H9 (cell line): ENCODE results near the gene NUP210. TPM values are rescaled to one million over a fixed set of nuclear protein-coding genes. Genes with fewer than 3 reads are reported as not detected.

ENCODE experiments used
- DNase-seq: peaks from one replicate; pipeline ENCODE4 v3.0.0-alpha.2; 2017
- H2AFZ ChIP-seq: one replicate; pipeline ENCODE4 v1.6.1; 2013; ENCODE audit warnings: mild to moderate bottlenecking, low read length, control low read depth, moderate library complexity
- H2AK5ac ChIP-seq: 2 replicates; pipeline ENCODE4 v1.6.1; 2013; ENCODE audit warnings: low read length, control low read depth, mixed read lengths; ENCODE audit not compliant: insufficient read length
- H2BK120ac ChIP-seq: one replicate; pipeline ENCODE4 v1.6.1; 2013; ENCODE audit warnings: low read depth, mild to moderate bottlenecking, low read length, control low read depth, inconsistent platforms; ENCODE audit not compliant: poor library complexity, severe bottlenecking
- H2BK12ac ChIP-seq: 2 replicates; pipeline ENCODE4 v1.6.1; 2013; ENCODE audit warnings: low read length, control low read depth, mixed read lengths, low read depth; ENCODE audit not compliant: insufficient read length
- H2BK15ac ChIP-seq: 2 replicates; pipeline ENCODE4 v1.6.1; 2013; ENCODE audit warnings: low read depth, low read length, control low read depth
- H2BK20ac ChIP-seq: one replicate; pipeline ENCODE4 v1.6.1; 2013; ENCODE audit warnings: low read depth, mild to moderate bottlenecking, low read length, control low read depth, inconsistent platforms; ENCODE audit not compliant: poor library complexity, severe bottlenecking
- H2BK5ac ChIP-seq: 2 replicates; pipeline ENCODE4 v1.6.1; 2013; ENCODE audit warnings: low read length, control low read depth, mixed read lengths; ENCODE audit not compliant: insufficient read length
- H3K14ac ChIP-seq: 2 replicates; pipeline ENCODE4 v1.6.1; 2013; ENCODE audit warnings: low read length, control low read depth; ENCODE audit not compliant: insufficient read depth
- H3K18ac ChIP-seq: 2 replicates; pipeline ENCODE4 v1.6.1; 2013; ENCODE audit warnings: low read depth, mild to moderate bottlenecking, mixed read lengths, low read length, control low read depth; ENCODE audit not compliant: insufficient read length
- H3K23ac ChIP-seq: 2 replicates; pipeline ENCODE4 v1.6.1; 2013; ENCODE audit warnings: low read length, control low read depth, mixed read lengths, low read depth; ENCODE audit not compliant: insufficient read length
- H3K23me2 ChIP-seq: 2 replicates; pipeline ENCODE4 v1.6.1; 2013; ENCODE audit warnings: low read depth, mild to moderate bottlenecking, mixed read lengths, low read length, control low read depth; ENCODE audit not compliant: insufficient read length, poor library complexity, severe bottlenecking
- H3K27ac ChIP-seq: 2 replicates; pipeline ENCODE4 v1.5.1; 2013; ENCODE audit warnings: low read length, control low read depth, mixed read lengths, low read depth; ENCODE audit not compliant: insufficient read length
- H3K27me3 ChIP-seq: 2 replicates; pipeline ENCODE4 v1.6.1; 2013; ENCODE audit warnings: low read length, control low read depth, inconsistent platforms; ENCODE audit not compliant: insufficient read depth
- H3K4ac ChIP-seq: 2 replicates; pipeline ENCODE4 v1.6.1; 2013; ENCODE audit warnings: low read depth, mild to moderate bottlenecking, control low read depth, inconsistent platforms, low read length, moderate library complexity
- H3K4me1 ChIP-seq: 2 replicates; pipeline ENCODE4 v1.6.1; 2013; ENCODE audit warnings: low read length, control low read depth, inconsistent platforms; ENCODE audit not compliant: insufficient read depth
- H3K4me2 ChIP-seq: 2 replicates; pipeline ENCODE4 v1.6.1; 2013; ENCODE audit warnings: low read length, control low read depth, mixed read lengths; ENCODE audit not compliant: insufficient read length, insufficient read depth
- H3K56ac ChIP-seq: 2 replicates; pipeline ENCODE4 v1.6.1; 2013; ENCODE audit warnings: low read depth, mild to moderate bottlenecking, mixed read lengths, low read length, control low read depth; ENCODE audit not compliant: insufficient read length
- H3K79me1 ChIP-seq: 2 replicates; pipeline ENCODE4 v1.6.1; 2013; ENCODE audit warnings: low read depth, mild to moderate bottlenecking, moderate library complexity, low read length, control low read depth, inconsistent platforms; ENCODE audit not compliant: insufficient read depth, poor library complexity, severe bottlenecking
- H3K79me2 ChIP-seq: 2 replicates; pipeline ENCODE4 v1.6.1; 2013; ENCODE audit warnings: low read length, control low read depth, inconsistent platforms; ENCODE audit not compliant: insufficient read depth
- H3K9ac ChIP-seq: 2 replicates; pipeline ENCODE4 v1.6.1; 2013; ENCODE audit warnings: low read length, control low read depth, mixed read lengths; ENCODE audit not compliant: insufficient read length; ENCODE audit errors: extremely low read depth
- H3K9me3 ChIP-seq: one replicate; pipeline ENCODE4 v1.6.1; 2013; ENCODE audit warnings: low read depth, low read length, inconsistent platforms; ENCODE audit not compliant: control insufficient read depth
- H3T11ph ChIP-seq: one replicate; pipeline ENCODE4 v1.6.1; 2013; ENCODE audit warnings: mild to moderate bottlenecking, low read length, control low read depth, inconsistent platforms
- H4K20me1 ChIP-seq: one replicate; pipeline ENCODE4 v1.6.1; 2013; ENCODE audit not compliant: control insufficient read depth, insufficient read length, insufficient read depth
- H4K5ac ChIP-seq: 2 replicates; pipeline ENCODE4 v1.6.1; 2013; ENCODE audit warnings: low read depth, mild to moderate bottlenecking, mixed read lengths, low read length, control low read depth; ENCODE audit not compliant: insufficient read length
- H4K8ac ChIP-seq: replicated peaks from 2 replicates; pipeline ENCODE4 v1.6.1; 2013; ENCODE audit warnings: low read length, control low read depth, mixed read lengths, low read depth; ENCODE audit not compliant: insufficient read length
- H4K91ac ChIP-seq: 2 replicates; pipeline ENCODE4 v1.6.1; 2013; ENCODE audit warnings: low read depth, mild to moderate bottlenecking, moderate library complexity, mixed read lengths, low read length, control low read depth; ENCODE audit not compliant: insufficient read length
- H3K27ac Mint-ChIP-seq, 3 experiments: 2 replicates in 2 of 3; 3 replicates in 1 of 3; pipeline ENCODE4 v1.8.0; 2020 to 2021; ENCODE audit warnings: mixed read lengths in 3 of 3, mild to moderate bottlenecking in 1 of 3, moderate library complexity in 1 of 3
- H3K27me3 Mint-ChIP-seq: 2 replicates; pipeline ENCODE4 v1.8.0; 2021; ENCODE audit warnings: low read depth, mild to moderate bottlenecking, moderate library complexity, mixed read lengths
- H3K36me3 Mint-ChIP-seq, 3 experiments: 2 replicates in 2 of 3; 3 replicates in 1 of 3; pipeline ENCODE4 v1.8.0; 2020 to 2021; ENCODE audit warnings: low read depth in 3 of 3, mixed read lengths in 3 of 3; ENCODE audit not compliant: insufficient read depth in 1 of 3
- H3K4me1 Mint-ChIP-seq, 2 experiments: 2 replicates each; pipeline ENCODE4 v1.8.0; 2020; ENCODE audit warnings: mixed read lengths in 2 of 2
- H3K4me3 Mint-ChIP-seq, 2 experiments: 2 replicates in 1 of 2; 3 replicates in 1 of 2; pipeline ENCODE4 v1.8.0; 2020 to 2021; ENCODE audit warnings: mild to moderate bottlenecking in 2 of 2, mixed read lengths in 2 of 2, moderate library complexity in 1 of 2
- H3K9me3 Mint-ChIP-seq, 2 experiments: 2 replicates in 1 of 2; 3 replicates in 1 of 2; pipeline ENCODE4 v1.8.0; 2020; ENCODE audit warnings: mild to moderate bottlenecking in 2 of 2, mixed read lengths in 2 of 2, moderate library complexity in 1 of 2
- CTCF ChIP-seq: fragments of 200-600 bp; sonication (generic); conservative IDR thresholded peaks from 3 replicates; pipeline ENCODE4 v1.8.0; 2021; ENCODE audit warnings: antibody characterized with exemption, mild to moderate bottlenecking
- WGBS: extraction: QIAGEN DNeasy Blood & Tissue Kit; methylation state at CpG from one replicate; pipeline ENCODE4 v1.1.7; 2013; ENCODE audit warnings: missing lambda C conversion rate, low lambda C conversion rate, mixed read lengths; ENCODE audit not compliant: insufficient read length; ENCODE audit errors: extremely low coverage; 5-methylcytosine and 5-hydroxymethylcytosine counted together
- total RNA-seq: library from RNA; stranded (reverse); gene quantifications from 2 replicates; pipeline ENCODE4 v1.2.1, GENCODE V29; 2021

NUP210 gene
- total RNA-seq, 1 experiment from 2014 or later, result 48.8 TPM

- WGBS, result no CpG with 5 or more reads among the region's 13 CpGs
- H2AFZ ChIP-seq, result no peak overlapping the region
- H3K36me3 Mint-ChIP-seq, result peaks cover 29 to 43% (median 37%) of the 10 kb centered on the region in 3 experiments; a peak in 6 of 7 replicates
- no peak overlapping the region for H2BK12ac ChIP-seq
- no peak overlapping the region for H2BK20ac ChIP-seq
- TF ChIP-seq CTCF, result no peak
- no peak overlapping the region for H3K9ac ChIP-seq
- H3K27me3 Mint-ChIP-seq, result no peaks in the 10 kb centered on the region
- H3K23me2 ChIP-seq, result no peaks in the 10 kb centered on the region
- H3K79me2 ChIP-seq, result no peaks in the 10 kb centered on the region
- no peak overlapping the region for H4K8ac ChIP-seq
- H3K4me1 ChIP-seq, result peaks cover 24% of the 10 kb centered on the region; the same call in 1 of the 2 replicates
- no peak overlapping the region for H3K14ac ChIP-seq
- H2BK5ac ChIP-seq, result no peak overlapping the region
- H3K4me2 ChIP-seq, result peak overlapping the region; percentile 18
- H3K4ac ChIP-seq, result no peak overlapping the region
- H2AK5ac ChIP-seq, result no peak overlapping the region
- H3K79me1 ChIP-seq, result no peaks in the 10 kb centered on the region
- H3K23ac ChIP-seq, result no peak overlapping the region
- H3K9me3 ChIP-seq, result no peaks in the 10 kb centered on the region
- H4K20me1 ChIP-seq, result no peaks in the 10 kb centered on the region
- H3K27ac ChIP-seq, result peak overlapping the region; percentile 42
- H3K27me3 ChIP-seq, result no peaks in the 10 kb centered on the region
- H2BK15ac ChIP-seq, result no peak overlapping the region
- DNase-seq, result peak; percentile 67
- peak overlapping the region; percentile 29 for H4K91ac ChIP-seq
- H3K4me3 Mint-ChIP-seq, result peak overlapping the region; percentile 41 to 70
- no peak overlapping the region for H2BK120ac ChIP-seq
- H3K18ac ChIP-seq, result no peak overlapping the region
- H3K56ac ChIP-seq, result no peak overlapping the region
- peak overlapping the region; percentile 76 to 94 (median 91); a peak in 6 of 7 replicates for H3K27ac Mint-ChIP-seq
- H3K4me1 Mint-ChIP-seq, result peaks cover 60 to 64% of the 10 kb centered on the region in 2 experiments
- no peak overlapping the region for H3T11ph ChIP-seq
- H3K9me3 Mint-ChIP-seq, result peaks cover 0 to 3% of the 10 kb centered on the region in 2 experiments; a peak in 1 of 5 replicates
- no peak overlapping the region for H4K5ac ChIP-seq
Measured at GRCh38 chr3:13348661-13349396, 71.3 kb downstream of the NUP210 start.
